Measurements from ENCODE around the gene WNT3A.
A peak's percentile ranks its signal among the peaks of the same experiment; 100 is the strongest.

WNT3A gene

GRCh38 chr1:228100822-228101613, 94.2 kb downstream of the WNT3A start (continued):
- TF ChIP-seq REST (tag by site-specific recombination; IDR thresholded peaks at IDR 0.05) (no peak), ZNF488 (tag by site-specific recombination; IDR thresholded peaks at IDR 0.05) (no peak), ZNF362 (tag by site-specific recombination; IDR thresholded peaks at IDR 0.05) (no peak), ZNF292 (tag by site-specific recombination; IDR thresholded peaks at IDR 0.05; ENCODE audit: borderline replicate concordance, low read depth) (peak; percentile 3; the same call in 1 of the 2 replicates), ZNF558 (tag by site-specific recombination; IDR thresholded peaks at IDR 0.05) (no peak), ZNF175 (tag by site-specific recombination; IDR thresholded peaks at IDR 0.05) (no peak), ZNF571 (tag by site-specific recombination; IDR thresholded peaks at IDR 0.05) (no peak), BCL6B (tag by site-specific recombination; IDR thresholded peaks at IDR 0.05) (no peak), ZNF501 (tag by site-specific recombination; IDR thresholded peaks at IDR 0.05) (0 out of 2 replicates have a peak, but pooled peaks have one; percentile 9), ZNF366 (tag by site-specific recombination; conservative IDR thresholded peaks at IDR 0.05) (peak; percentile 76), PBX3 (CRISPR knock-in tag; IDR thresholded peaks at IDR 0.05) (no peak), SALL2 (tag by site-specific recombination; IDR thresholded peaks at IDR 0.05; ENCODE audit: borderline replicate concordance) (no peak), ZNF704 (tag by site-specific recombination; IDR thresholded peaks at IDR 0.05) (no peak), ZNF600 (tag by site-specific recombination; IDR thresholded peaks at IDR 0.05) (peak; percentile 72), ELK4 (IDR thresholded peaks at IDR 0.05; ENCODE audit: borderline replicate concordance, low read depth, low read length) (no peak), ZNF248 (tag by site-specific recombination; IDR thresholded peaks at IDR 0.05) (no peak), ZNF596 (tag by site-specific recombination; IDR thresholded peaks at IDR 0.05) (no peak), ZXDB (tag by site-specific recombination; IDR thresholded peaks at IDR 0.05) (no peak), ZNF544 (tag by site-specific recombination; IDR thresholded peaks at IDR 0.05) (no peak), ZNF639 (tag by site-specific recombination; IDR thresholded peaks at IDR 0.05) (no peak), ZFP41 (tag by site-specific recombination; IDR thresholded peaks at IDR 0.05; ENCODE audit: borderline replicate concordance) (no peak), SP2 (tag by site-specific recombination; IDR thresholded peaks at IDR 0.05) (no peak)
